HG03558 (cell line): Measurements from ENCODE around the gene MYH7.
"Not testable (repeated sequence)": the region's sequence is repeated elsewhere in the genome, so short reads cannot be mapped to it uniquely, and the experiment has no call there.

Experiments used
- ATAC-seq: cut with Tn5 transposase; IDR thresholded peaks from one replicate; pipeline ENCODE4 v1.9.1; 2021; ENCODE audit warnings: moderate number of reproducible peaks; ENCODE audit not compliant: unreplicated experiment; ENCODE audit errors: extremely low read depth

Gene MYH7

DNA sequence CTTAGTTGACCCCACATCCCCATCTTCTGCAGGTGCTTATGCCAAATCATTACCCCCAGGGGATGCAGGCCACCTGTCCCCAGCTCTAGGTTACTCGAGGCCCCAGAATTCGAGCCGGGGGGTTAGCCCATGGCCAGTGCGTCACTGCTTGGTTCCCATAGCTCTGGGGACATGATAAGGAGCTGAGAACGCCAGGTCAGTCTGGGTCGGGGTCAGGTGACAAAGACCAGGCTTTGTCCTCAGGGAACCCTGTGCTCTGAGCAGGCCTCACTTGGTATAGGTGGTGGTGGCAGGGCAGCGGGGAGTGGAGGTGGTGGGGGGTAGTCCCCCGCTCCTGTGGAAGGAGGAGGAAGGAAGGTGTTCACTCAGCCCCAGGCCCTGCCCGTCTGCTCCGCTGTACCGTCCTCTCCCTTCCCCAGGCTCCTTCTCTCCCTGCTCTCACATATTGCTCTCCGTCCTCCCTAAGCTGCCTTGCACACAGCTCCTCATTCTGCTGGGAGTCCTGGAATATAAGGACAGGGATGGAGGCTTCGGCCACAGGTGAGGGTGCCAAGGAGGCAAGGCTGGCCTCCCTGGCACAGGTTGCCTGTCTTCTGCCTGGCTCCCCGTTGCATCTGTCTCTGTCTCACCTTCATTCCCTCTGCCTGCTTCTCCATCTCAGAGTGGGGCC lies 25.4 kb downstream of the MYH7 start:
- ATAC-seq: no peak

DNA sequence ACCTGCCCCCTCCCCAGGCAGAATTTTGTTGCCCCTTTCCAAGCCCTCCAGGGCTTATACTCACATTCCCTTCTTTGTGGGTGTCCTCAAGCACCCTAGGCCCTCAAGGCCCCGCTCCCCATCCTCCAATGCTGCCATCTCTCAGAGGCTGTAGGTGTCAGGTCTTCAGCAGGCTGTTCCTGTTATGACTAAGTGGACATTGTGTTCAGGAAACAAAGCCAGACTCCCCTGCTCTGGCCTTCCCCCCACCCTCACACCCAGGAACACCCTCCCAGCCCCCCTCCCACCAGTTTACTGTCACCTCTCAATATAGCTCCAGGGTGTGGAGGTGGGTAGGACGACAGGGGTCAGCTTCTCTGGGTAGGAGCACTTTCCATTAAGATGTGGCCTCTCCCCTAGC lies 26.0 kb downstream of the MYH7 start:
- ATAC-seq: no peak

- no peak for ATAC-seq
Measured at GRCh38 chr14:23408307-23408630, 27.2 kb downstream of the MYH7 start.

DNA sequence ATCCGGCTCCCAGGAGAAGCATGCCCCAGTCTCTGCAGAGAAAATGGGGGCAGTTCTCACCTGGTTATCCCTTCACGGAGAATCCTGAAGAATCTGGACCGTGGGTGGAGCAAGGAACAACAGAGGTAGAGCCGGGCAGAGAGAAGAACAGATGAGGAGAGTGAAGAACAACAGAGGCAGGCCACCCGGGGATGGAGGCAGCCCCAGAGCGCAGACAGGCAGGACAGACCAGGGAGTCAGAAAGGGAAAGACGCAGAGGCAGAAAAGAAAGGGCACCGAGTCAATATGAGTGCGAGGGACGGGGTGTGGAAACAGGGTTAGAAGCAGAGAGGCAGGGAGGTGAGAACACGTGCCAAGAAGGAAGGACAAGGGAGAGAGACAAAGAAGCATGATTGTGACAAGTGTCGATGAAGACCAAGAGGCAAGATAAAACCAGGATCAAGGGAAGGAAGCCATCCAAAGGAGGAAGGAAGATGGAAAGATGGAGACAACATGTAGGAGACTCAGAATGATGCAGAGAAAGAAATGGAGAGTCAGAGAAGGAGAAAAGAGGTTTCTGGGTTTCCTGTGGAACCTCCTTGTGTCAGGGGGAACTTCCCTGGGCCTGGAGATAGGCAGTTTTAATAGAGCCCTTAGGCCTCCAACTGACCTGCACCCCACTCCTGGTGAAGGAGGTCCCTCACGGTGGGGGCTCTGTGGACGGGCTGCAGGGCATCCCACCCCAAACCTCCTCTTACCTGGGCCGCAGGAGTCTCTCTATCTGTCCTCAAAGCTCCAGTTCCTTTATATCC lies 27.7 kb downstream of the MYH7 start, which contains the start of gene MYH6:
MYH6 (minus strand) TSS at position 758 of the 791 bp plus-strand sequence. CDS start 1,050 bp downstream, outside the sequence.
- ATAC-seq: no peak

- ATAC-seq: no peak
Measured at GRCh38 chr14:23406725-23407355, 28.6 kb downstream of the MYH7 start.

DNA sequence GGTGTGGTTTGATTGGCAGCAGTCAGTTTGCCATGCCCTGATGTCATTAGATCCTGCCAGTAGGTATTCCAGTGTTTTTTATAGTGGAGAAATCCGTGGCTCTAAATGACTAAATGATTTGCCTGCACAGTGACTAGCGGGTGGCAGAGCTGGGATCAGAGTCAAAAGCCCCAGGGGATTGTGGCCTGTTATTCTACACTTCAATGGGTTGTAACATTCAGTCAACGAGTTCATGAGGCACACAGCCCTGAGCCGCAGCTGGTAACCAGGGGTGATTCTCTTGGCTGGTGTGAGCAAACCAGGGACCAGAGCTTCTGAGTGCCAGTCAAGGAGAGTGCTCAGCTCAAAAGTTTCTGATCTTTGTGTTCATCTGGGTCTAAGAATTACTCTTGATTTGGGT lies 29.2 kb downstream of the MYH7 start:
- no peak for ATAC-seq

DNA sequence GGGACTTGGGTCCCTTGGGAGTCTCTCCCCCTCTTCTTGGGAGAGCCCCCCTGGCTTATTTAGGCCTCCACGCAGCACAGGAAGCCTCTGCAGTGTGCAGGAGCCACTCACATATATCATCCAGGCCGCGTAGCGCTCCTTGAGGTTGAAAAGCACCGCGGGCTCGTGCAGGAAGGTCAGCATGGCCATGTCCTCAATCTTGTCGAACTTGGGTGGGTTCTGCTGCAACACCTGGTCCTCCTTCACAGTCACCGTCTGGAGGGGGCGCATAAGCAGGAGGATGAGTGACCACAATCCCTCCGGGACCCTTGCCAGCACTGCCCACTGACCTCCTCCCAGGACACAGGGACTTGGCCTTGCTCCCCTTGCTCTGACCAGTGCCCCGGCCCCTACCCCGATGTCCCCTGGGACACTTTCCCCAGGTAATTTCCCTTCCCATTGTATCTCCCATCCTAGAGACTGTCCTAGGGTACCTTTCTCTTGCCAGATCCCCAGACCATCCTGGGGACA lies 29.9 kb downstream of the MYH7 start:
- no peak for ATAC-seq

GRCh38 chr14:23405096-23405495 lies 30.4 kb downstream of the MYH7 start:
- no peak for ATAC-seq

GRCh38 chr14:23404331-23404900 lies 31.0 kb downstream of the MYH7 start:
- ATAC-seq: no peak

DNA sequence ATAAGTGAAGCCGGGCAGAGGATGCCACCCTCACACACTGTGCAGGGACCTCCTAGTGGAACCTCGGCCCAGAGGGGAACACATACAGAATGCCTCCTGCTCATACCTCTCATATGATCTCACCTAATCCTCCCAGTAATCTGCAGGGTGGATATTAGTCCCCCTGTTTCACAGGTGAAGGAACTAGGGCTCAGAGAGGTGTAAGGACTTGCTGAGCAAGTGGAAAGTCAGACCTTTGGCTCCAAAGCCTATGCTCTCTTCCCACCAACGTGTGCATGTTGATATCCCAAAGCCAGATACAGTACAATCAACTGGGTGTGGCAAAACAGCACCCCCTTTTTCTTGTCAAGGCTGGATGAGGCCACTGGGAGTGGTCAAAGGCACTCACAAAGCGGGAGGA lies 31.6 kb downstream of the MYH7 start:
- no peak for ATAC-seq

GRCh38 chr14:23403139-23403438 lies 32.4 kb downstream of the MYH7 start:
- ATAC-seq: no peak

DNA sequence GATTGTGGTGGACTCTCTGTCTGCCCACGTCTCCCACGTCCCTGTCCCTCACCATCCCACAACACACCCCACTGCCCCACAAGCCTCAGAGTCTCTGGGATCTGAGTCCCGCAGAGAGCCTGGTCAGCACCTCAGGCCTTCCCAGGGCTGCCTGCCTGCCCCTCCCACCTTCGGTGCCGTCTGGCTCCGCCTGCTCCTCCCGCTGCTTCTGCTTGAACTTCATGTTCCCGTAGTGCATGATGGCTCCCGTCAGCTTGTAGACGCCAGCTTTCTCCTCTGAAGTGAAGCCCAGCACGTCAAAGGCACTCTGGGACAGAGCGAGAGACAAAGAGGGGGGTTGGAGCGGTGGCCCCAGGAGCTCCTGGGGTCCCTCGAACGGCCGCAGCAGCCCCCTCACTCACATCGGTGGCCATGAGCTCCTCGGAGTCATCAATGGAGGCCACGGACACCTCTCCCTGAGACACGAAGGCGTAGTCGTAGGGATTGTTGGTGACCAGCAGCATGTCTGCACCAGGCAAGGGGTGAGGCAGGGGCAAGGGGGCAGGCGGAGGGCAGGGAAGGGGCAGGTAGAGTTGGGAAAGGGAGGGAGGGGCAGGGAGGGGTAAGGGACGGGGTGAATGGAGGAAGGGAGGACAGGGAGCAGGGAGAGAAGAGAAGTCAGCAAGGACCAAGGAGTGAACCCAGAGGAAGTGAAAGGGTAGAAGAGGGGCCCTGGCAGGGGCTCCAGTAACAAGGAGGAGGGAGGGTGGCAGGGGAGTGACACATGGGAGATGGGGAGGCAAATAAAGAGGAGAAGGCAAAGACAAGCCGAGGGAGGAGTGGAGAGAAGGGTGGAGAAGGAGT lies 32.9 kb downstream of the MYH7 start:
- no peak for ATAC-seq

DNA sequence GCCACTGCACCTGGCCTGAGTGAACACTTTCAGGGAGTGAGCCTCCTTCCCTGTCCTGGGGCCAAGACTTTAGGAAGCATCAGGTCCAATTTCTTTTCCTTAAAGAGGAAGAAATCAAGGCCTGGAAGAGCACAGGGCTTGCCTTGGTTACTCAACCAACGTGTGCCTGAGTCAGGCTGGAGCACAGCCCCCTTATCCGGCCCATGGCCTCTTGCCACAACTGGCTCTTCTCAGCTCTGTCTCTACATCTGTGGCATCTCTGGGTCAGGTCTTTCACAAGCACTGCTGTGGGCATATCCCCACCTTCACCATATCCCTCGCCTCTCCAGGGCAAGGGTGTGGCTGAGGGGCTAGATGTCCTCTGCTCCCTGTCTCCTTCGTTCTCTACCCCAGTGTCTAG lies 34.2 kb downstream of the MYH7 start:
- ATAC-seq: no peak

DNA sequence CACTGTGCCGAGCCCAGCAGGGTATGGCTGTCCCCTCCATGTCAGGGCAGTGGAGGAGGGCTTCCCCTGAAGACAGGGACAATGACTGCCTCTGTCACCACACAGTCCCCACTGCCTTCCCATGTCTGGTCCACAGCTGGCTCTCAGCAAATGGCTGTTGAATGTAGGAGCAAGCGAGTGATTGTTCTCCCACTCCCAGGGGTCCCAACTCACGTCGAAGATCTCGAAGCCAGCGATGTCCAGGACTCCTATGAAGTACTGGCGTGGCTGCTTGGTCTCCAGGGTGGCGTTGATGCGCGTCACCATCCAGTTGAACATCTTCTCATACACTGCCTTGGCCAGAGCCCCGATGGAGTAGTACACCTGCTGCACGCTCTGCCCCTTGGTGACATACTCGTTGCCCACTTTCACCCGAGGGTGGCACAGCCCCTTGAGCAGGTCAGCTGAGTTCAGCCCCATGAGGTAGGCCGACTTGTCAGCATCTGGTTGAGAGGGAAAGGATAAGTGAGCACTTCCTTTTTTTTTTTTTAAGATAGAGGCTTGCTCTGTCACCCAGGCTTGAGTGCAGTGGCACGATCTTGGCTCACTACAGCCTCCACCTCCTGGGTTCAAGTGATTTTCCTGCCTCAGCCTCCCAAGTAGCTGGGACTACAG lies 34.8 kb downstream of the MYH7 start:
- not testable (repeated sequence) for ATAC-seq

DNA sequence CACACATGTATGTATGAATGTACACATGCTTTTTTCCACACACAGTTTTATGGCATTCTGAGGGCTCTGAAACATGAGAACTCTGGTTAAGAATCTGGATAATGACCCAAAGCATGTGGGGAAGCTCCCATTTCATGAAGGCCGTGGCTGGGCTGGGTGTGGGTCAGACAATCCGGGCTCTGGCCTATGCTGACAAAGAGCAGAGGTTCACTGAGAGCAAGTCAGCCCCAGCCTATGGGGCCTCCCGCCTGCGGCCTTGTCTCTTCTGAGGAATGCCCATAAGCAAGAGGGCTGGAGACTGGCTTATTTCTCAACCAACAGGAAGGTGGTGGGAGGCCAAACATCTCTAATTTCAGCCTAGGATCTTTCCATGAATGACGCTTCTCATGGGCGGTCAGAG lies 35.9 kb downstream of the MYH7 start:
- no peak for ATAC-seq

GRCh38 chr14:23399136-23399535 lies 36.3 kb downstream of the MYH7 start:
- ATAC-seq: no peak

DNA sequence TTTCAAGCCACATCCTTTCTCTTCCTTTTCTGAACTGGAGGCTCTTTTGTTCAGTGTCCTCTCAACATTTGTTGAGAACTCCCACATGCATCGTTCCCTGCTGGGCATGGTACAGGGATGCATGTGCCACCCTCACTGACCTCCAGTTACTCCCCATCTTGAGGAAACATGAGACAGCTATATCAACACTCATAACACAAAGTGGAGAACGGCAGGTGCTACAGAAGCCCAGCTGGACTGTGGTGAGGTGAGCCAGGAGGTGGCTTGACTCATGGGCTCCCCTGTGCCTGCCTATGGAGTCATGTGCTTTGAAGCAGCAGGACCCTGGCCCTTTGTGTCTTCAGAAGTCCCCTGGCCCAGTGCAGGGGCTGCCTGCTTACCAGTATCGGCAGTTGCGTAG lies 37.1 kb downstream of the MYH7 start:
- no peak for ATAC-seq

GRCh38 chr14:23396781-23397407 lies 38.6 kb downstream of the MYH7 start:
- ATAC-seq: no peak

GRCh38 chr14:23396126-23396525 lies 39.3 kb downstream of the MYH7 start:
- no peak for ATAC-seq
